Stimulated activated CD4-positive, alpha-beta T cell treated with anti-CD3 and anti-CD28 coated beads, Interleukin-15, amount 100 ng/mL, for 48 hours (primary cell): Measurements from ENCODE around the gene TEAD2.
"Not testable (repeated sequence)": the region's sequence is repeated elsewhere in the genome, so short reads cannot be mapped to it uniquely, and the experiment has no call there.

ENCODE experiments used
- DNase-seq, 2 donors: peaks; one replicate each; pipeline ENCODE4 v3.0.0-alpha.2; 2020; ENCODE audit warnings: low read depth in 2 of 2

Gene TEAD2

DNA sequence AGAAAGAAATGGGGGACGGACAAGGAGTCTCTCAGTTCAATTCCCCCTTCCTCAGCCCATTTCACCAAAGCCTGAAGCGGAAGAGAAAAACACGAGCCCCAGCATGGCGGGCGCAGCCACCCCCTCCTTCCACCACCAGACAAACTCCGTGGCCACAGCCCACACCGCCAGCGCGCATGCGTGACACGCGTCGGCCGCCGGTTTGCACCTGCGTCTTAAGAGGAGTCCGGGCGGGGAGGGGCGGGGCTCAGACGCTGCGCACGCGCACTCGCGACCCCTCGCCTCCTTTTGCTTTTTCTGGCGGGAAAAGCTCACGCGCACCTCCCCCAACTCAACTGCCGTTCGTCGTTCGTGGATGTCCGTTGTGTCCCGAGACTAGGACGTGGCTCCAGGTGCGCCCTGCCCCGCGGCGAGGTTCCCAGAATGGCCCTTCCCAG is 25.7 kb upstream of the TEAD2 start, which contains the start of gene KASH5:
KASH5 (plus strand) TSS at position 314 of the 437 bp plus-strand sequence. CDS start 2,635 bp downstream, outside the sequence.
- DNase-seq, result peak; percentile 80 to 86

DNA sequence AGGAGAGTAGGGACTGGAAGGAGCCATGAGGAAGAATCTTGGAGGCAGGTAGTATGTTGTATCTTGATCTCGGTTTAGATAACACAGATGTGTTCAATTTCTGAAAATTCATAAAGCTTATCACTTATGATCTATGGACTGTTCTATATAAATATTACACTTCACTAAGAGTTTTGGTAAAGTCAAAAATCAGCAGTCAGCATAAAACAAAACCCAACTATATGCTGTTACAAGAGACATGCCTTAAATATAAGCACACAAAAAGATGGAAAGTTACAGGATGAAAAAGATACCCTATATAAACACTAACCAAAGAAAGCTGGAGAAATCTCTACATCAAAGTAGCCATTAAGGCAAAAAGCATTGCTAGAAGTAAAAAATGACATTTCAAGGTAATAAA is 21.4 kb upstream of the TEAD2 start:
- no peak for DNase-seq

DNA sequence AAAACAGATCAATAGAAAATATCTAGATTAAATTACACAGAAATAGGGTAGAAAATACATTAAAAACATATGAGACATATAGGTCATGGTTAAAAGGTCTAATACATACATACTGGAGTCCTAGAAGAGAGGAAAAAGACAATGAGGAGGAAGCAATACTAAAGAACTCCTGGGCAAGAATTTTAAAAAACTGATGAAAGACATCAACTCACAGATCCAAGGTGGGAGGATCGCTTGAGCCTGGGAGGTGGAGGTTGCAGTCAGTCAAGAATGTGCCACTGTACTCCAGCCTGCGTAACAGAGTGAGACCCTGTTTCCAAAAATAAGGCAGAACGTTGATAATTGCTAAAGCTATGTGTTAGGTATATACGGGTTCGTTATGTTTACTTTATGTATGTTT is 20.4 kb upstream of the TEAD2 start:
- DNase-seq, result no peak

DNA sequence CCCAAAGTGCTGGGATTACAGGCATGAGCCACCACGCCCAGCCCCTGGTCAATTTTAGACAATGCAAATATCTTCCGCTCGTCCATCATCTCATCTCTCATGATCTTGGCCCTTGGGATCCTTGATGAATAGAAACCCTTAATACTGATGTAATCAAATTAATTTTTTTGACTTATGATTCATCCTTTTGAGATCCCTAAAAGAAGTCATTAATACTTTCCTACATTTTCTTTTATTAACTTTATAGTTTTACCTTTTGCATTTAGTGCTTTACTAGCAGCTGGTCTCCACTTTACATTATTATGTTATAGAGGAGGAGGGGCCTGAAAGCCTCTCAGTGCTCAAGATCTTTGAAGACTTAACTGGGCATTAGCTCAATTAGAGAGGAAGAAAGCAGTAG is 18.2 kb upstream of the TEAD2 start:
- no peak for DNase-seq

DNA sequence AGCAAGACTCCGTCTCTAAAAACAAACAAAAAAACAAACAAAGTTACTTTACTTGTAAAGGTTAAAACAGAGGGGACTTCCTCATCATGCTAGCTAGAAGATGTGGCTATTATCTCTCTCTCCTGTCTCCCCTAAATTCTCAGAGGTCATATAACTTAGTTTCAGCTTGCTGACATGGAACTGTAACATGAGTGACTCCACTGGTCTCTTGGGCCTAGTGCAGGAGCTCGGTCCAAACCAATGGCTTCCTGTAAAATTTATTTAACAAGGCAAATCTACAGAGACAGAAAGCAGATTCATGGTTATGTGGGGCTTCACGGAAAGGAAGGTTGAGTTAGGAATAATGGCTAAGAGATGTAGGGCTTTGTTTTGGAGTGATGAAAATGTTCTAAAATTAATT is 16.3 kb upstream of the TEAD2 start:
- DNase-seq, result no peak

DNA sequence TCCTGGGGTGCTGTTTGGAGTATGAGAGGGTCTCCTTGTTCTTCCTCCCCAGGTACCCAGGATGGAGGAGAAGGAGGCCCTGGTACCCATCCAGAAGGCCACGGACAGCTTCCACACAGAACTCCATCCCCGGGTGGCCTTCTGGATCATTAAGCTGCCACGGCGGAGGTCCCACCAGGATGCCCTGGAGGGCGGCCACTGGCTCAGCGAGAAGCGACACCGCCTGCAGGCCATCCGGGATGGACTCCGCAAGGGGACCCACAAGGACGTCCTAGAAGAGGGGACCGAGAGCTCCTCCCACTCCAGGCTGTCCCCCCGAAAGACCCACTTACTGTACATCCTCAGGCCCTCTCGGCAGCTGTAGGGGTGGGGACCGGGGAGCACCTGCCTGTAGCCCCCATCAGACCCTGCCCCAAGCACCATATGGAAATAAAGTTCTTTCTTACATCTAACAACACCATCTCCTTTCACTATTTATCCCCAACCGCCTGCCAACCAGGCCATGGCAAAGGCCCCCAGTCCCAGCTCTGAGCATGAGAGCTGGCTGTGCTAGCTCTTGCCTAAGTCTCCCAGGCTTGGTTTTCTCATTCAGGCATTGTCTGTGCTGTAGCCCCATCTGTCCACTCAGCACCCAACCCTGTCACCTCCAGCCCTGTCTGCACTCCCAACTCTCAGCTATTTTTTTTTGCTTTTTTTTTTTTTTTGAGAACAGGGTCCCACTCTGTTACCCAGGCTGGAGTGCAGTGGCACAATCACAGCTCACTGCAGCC is 12.6 kb upstream of the TEAD2 start:
- no peak for DNase-seq

DNA sequence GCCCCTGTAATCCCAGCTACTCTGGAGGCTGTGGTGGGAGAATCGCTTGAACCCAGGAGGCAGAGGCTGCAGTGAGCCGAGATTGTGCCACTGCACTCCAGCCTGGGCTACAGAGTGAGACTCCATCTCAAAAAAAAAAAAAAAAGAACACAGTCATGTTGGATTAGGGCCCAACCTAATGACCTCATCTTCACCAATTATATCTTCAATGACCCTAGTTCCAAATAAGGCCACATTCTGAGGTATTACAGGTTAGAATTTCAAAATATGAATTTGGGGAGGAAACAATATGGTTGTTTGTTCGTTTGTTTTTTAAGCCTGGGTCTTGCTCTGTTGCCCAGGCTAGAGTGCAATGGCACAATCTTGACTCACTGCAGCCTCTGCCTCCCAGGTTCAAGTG is 11.0 kb upstream of the TEAD2 start:
- not testable (repeated sequence) for DNase-seq

DNA sequence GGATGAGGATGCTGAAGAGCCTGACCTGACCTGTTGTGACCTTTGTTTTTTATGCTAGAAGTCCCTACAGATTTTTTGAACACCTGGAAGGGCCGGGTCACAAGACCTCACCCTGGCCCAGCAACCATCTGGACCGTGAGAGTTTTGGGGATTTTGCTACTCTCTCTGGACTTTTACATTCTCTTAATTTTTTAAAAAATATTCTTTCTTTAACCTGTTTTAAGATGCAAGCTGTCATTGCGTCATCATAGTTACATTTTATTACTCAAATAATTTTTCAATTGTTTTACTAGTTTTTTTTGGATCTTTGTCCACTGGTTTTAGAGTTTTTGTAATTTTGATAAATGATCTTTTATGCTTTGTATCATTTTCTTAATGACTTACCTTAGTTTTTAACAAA is 9.0 kb upstream of the TEAD2 start:
- DNase-seq, result no peak

DNA sequence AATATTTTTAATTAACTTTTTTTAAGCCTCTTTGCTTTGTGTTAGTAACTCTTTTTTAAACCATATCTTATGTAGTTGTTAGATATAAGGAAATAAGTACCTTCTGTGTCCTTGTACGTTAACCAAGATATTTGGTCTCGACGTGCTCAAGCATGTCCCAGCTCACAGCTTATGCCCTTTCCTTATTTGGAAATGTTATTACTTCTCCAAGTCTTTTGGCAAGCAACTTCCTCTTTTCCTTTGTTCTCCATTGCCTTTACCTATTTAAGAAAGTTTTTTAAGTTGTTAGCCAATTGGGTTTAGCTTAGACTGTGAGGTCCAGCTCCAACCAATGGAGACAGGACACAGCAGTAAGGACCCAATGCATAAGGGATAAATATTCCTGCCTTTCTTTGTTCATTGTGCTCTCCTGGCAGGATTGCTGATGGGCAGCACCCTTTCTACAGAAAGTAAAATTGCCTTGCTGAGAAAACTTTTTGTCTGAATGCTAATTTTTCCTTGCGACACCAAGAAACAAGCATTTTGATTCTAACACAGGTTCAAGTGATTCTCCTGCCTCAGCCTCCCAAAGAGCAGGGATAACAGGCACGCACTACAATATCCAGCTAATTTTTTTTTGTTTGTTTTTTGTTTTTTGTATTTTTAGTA is 6.6 kb upstream of the TEAD2 start:
- no peak for DNase-seq

DNA sequence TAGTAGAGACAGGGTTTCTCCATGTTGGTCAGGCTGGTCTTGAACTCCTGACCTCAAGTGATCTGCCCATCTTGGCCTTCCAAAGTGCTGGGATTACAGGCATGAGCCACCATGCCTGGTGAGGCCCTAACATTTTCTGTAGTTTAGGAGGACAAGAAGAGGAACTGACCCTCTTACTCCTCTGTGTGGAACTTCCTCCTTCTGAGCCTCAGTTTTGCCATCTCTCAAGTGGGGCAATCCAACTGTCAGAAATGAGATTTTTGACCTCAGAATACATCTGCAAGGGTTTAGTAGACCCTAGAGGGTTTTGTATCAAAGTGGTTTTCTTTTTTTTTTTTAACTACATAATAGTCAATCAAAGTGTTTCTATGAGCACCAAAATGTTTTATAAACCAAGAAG is 3.9 kb upstream of the TEAD2 start:
- DNase-seq, result no peak

DNA sequence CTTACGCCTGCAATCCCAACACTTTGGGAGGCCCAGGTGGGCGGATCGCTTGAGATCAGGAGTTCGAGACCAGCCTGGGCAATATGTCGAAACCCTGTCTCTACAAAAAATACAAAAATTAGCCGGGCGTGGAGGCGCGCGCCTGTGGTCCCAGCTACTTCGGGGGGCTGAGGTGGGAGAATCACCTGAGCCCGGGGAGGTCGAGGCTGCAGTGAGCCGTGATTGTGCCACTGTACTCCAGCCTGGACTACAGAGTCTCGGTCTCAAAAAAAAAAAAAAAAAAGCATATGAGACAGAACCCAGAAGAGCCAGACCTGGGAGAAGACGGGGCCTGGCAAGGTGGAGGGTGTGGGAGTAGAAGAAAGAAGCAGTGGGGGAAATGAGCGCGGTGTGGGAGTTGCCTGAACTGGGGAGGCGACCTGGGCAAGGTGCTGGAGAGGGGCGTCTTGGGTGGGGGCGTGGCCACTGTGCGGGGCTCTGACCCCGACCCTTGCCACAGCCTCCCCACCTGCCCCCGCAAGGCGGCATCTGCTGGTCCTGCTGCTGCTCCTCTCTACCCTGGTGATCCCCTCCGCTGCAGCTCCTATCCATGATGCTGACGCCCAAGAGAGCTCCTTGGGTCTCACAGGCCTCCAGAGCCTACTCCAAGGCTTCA is 2.0 kb upstream of the TEAD2 start:
- DNase-seq, result no peak

DNA sequence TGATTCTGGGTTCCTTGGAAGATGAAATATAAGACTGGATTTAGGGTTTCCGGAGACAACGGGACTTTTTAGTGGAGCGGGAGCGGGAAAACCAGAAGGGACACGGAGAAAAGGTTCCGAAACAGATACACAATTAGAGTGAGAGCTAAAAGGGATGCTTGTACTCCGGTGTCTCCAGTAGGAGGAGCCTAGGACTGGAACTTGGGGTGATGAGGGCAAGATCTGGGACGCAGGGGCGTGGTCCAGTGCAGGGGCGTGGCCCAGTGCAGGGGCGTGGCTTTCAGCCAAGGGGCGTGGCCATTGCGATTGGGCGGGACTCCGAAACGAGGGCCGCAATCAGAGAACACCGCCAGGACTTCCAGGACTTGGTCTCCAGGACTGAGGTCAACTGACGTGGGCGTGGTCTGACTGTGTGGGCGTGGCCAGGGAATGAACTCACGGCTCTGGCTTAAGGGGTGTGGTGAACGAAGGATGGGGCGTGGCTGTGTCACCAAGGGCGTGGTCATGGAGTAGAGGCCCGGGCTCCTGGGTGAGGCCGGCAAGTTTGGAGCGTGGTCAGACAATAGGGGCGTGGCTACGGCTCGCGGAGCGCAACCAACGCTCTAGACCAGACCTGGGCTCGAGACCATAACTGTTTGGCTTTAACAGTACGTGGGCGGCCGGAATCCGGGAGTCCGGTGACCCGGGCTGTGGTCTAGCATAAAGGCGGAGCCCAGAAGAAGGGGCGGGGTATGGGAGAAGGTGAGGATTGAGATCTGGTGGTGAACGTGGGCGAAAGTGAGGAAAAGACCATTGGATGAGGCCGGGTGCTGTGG is 1.3 kb upstream of the TEAD2 start, which contains the start of gene DKKL1:
DKKL1 (plus strand) TSS at position 610 of the 815 bp plus-strand sequence; CDS start at position 732, 122 bp downstream.
- peak; percentile 79 to 84 for DNase-seq

DNA sequence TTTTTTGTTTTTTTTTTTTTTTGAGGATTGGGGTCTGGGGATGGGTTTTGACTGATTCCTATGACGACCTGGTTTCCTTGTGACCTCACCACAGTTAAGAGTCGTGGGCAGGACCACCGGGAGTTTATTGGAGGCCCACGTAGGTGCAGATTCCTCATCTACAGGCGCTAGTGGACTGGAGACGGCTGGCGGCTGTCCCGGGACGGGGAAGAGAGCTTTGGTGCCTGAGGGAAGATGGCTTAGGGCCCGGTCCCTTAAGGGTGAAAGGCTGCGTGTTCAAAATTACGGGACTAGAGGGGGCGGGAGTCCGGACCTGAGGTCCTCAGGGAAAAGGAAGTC is 682 bp upstream of the TEAD2 start:
- no peak for DNase-seq

DNA sequence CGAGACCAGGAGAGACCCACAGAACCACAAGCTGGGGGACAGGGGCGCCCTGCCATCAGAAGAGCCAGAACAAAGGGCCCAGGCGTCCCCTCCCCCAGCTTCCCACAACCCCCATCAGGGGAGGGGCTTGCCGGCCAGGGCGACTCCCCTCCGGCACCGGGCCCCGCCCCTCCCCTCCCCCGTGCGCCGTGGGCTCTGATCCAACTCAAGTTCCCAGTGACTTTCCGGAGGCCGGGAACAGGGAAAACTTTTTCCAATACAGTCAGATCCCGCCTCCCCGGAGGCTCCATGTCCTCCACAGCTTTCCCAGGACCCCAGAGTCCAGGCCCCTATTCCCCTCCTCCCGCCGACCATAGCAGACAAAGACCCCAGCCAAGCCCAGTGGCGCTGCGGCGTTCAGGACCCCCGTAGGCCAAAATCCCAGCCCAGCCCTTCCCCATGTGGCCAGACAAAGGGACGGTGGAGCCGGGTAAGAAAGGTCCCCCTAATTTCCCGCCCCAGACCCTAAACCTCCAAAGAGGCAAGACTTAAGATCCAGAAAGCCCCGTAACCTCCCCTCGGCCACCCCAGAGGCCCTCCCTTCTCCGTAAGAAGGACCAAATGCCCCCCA is 673 bp downstream of the TEAD2 start:
- DNase-seq, result no peak

DNA sequence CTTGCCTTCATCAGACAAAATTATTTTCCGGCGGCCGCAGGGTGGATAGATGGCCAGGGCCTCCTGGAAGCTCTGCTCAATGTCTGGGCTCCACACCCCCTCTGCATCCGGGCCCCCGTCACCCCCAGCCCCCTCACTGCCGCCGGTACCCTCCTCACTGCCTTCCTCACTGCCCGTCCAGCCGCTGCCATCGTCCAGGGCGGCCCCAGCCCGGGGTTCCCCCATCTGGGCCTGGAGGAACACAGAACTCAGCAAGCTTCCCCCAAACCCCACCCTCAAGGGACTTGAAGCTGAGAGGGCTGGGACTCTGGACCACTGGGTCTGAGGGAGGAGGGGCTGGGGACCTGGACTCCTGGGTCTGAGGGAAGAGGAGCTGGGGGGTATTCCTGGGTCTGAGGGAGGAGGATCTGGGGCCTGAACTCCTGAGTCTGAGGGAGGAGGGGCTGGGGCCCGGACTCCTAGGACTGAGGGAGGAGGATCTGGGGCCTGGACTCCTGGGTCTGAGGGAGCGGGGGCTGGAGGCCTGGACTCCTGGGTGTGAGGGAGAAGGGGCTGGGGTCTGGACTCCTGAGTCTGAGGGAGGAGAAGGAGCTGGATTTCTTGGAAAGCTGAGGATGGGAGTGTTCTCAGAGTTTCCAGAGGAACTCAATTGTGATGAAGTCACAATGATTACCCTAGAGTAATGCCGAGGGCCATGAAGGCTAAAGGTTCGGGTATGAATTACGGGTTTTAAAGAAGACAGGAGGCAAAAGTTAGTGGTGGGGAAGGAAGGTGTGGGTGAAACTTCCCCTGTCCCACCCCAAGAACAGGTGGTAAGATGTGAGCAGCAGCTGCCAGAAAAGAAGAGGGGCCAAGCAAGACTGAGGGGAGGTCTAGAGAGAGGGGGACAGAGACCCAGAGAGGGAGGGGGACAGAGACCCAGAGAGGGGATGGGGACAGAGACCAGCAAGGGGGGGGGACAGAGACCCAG is 2.1 kb downstream of the TEAD2 start:
- no peak for DNase-seq

DNA sequence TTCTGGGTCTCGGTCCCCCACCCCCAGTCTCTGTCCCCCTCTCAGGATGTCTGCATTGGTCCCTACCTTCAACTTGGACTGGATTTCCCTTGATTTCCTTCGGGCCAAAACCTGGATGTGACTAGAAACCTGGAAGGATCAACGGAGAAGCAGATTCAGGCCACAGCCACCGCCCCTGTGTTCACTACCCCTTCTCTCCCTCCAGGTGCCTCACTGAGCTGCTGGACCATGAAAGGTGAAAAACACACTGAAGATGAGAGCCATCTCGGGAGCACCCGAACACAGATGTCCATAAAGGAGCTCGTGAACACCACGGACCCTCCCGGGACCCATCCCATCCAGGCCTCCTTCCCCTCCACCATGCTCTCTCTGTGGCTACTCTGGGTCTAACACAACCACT is 5.0 kb downstream of the TEAD2 start:
- DNase-seq, result no peak

DNA sequence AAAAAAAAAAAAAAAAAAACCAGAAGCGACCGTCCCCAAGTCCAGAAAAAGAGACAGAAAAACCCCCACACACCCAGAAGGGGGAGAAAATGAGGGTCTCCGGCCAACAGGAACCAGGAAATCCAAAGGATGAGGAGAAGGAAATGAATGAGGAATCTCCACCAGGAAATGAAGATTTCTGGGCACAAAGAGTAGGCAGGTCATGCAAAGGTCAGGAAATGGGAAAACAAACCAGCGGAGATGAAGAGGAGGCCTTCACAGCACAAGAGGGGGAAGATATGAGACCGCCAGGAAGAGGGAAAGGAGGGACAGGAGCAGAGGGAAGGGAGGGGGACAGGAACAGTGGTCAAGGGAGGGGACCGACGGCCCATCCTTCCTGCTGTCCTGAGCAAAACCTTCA is 5.8 kb downstream of the TEAD2 start:
- no peak for DNase-seq

DNA sequence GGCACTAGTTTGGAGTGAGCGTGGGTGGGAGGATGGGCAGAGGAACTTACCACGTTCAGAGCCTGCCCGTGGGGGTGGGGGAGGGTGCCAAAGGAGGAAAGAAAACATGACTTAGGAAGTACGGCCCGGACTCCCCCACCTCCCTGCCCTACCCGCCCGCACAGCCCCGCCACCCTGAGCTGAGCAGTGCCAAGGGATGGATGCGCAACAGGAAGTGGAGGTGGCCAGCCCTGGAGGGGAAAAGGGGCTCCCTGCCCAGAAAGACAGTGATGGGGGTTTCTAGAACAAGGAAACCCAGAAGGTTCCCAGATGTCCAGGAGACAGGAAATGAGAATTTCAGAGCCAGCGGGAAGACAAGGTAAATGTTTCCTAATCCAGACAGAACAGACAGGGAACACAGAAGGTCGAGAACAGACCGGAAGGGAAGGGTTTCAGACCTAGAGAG is 6.3 kb downstream of the TEAD2 start:
- no peak for DNase-seq

DNA sequence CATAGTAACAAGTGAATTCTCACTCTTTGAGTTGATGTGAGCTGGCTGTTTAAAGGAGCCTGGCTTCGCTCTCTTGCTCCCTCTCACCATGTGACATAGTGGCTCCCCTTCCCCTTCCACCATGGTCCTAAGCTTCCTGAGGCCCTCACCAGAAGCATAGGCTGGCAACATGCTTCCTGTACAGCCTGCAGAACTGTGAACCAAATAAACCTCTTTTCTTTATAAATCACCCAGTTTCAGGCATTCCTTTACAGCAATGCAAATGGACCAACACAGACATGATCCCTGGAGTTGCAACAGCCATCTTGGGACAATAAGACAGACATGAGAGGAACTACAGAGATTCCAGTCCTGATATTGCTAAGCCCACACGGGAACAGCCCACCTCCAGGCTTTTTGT is 12.6 kb downstream of the TEAD2 start:
- DNase-seq, result no peak
